Suprapubic skin (tissue), 4 donors: Measurements from ENCODE around the gene HELZ. TPM values are rescaled to one million over a fixed set of nuclear protein-coding genes. Genes with fewer than 3 reads are reported as not detected.
"Not testable (repeated sequence)": the region's sequence is repeated elsewhere in the genome, so short reads cannot be mapped to it uniquely, and the experiment has no call there.

Source experiments
- DNase-seq, 2 donors: peaks; one replicate each; pipeline ENCODE4 v3.0.0-alpha.2; 2019; ENCODE audit warnings: low spot score in 2 of 2
- H3K27ac ChIP-seq: fragments of 200-600 bp; sonication (generic); one replicate; pipeline ENCODE4 v1.5.1; 2019
- H3K27me3 ChIP-seq: fragments of 200-600 bp; sonication (generic); one replicate; pipeline ENCODE4 v1.5.1; 2019
- H3K36me3 ChIP-seq: fragments of 200-600 bp; sonication (generic); one replicate; pipeline ENCODE4 v1.5.1; 2019
- H3K4me1 ChIP-seq: fragments of 200-600 bp; sonication (generic); one replicate; pipeline ENCODE4 v1.5.1; 2019
- H3K4me3 ChIP-seq: fragments of 200-600 bp; sonication (generic); one replicate; pipeline ENCODE4 v1.5.1; 2019; ENCODE audit warnings: mild to moderate bottlenecking
- H3K9me3 ChIP-seq: fragments of 200-600 bp; sonication (generic); one replicate; pipeline ENCODE4 v1.5.1; 2019
- EP300 ChIP-seq: sonication (generic); formaldehyde crosslinking; IDR thresholded peaks from one replicate; pipeline ENCODE4 v1.6.1; 2017; ENCODE audit warnings: antibody characterized with exemption
- POLR2A ChIP-seq, 2 donors: fragments of 450-650 bp; IDR thresholded peaks; one replicate each; pipeline ENCODE4 v1.6.1; 2017; ENCODE audit warnings: antibody characterized with exemption in 2 of 2, mild to moderate bottlenecking in 2 of 2, moderate library complexity in 2 of 2
- POLR2AphosphoS5 ChIP-seq, 3 donors: sonication (generic); formaldehyde crosslinking; IDR thresholded peaks; one replicate each; pipeline ENCODE4 v1.6.1; 2017; ENCODE audit warnings: antibody characterized with exemption in 3 of 3
- WGBS: methylation state at CpG from one replicate; pipeline ENCODE4 v1.1.5; 2018; 5-methylcytosine and 5-hydroxymethylcytosine counted together
- total RNA-seq, 4 donors: library from RNA; depleted of rRNA; stranded (reverse); fragments of >200 nt; gene quantifications; one replicate each; pipeline ENCODE4 v1.1.0, GENCODE V29; 2016
- TF ChIP-seq, protein P1 (sequence below), 2 donors: fragments of 200-600 bp in 1 of 2; fragments of 450-650 bp in 1 of 2; sonication (generic) in 1 of 2; IDR thresholded peaks; one replicate each; pipeline ENCODE4 v1.5.1; 2016 to 2019; ENCODE audit warnings: antibody characterized with exemption in 2 of 2, mild to moderate bottlenecking in 1 of 2, moderate library complexity in 1 of 2

HELZ gene
- total RNA-seq, 4 donors from 2014 or later, result 30.9 to 88.5 (median 36.7) TPM

DNA sequence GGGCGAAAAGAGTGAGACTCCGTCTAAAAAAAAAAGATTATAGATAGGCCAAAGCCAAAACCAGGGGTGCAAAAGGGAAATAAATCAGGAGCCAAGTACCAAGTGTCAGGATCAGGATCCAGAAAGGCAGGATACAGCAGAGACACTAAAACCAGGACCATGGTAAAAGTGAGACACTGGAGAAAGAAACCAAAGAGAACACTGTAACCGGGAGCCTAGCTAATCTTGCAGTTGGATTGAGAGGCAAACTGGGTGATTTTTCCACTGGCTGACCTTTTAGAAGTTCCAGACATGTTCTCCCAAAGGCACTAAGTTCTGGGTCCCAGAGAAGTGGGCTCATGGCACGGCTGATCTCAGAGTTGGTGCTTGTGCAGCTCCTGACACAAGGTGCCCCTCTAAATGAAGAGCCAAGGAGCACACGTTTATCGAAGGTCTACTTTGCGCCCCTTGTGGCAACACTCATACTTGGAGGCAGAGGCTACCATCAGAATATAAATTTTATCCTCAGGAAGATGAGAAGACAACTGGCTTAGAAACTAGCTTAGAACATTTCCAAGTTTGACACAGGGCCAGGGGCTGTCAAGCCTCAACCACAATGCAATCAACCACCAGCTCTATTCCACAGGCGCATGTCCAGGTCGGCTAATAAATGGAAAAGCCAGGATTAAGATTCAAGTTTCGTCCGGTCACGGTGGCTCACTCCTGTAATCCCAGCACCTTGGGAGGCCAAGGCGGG, 27.5 kb upstream of the HELZ start:
- H3K27ac ChIP-seq, result no peak overlapping the region
- no peak overlapping the region for H3K4me3 ChIP-seq
- TF ChIP-seq EP300 (no peak), POLR2AphosphoS5 (IDR thresholded peaks at IDR 0.05) (no peak)
- H3K36me3 ChIP-seq, result no peaks in the 10 kb centered on the region
- H3K4me1 ChIP-seq, result no peaks in the 10 kb centered on the region
- H3K27me3 ChIP-seq, result no peaks in the 10 kb centered on the region
- H3K9me3 ChIP-seq, result no peaks in the 10 kb centered on the region
- no peak for DNase-seq
- WGBS, result 92% methylated on average over 13 of the region's 13 CpGs

- not testable (repeated sequence) for H3K27me3 ChIP-seq, H3K4me3 ChIP-seq, DNase-seq, H3K36me3 ChIP-seq, H3K4me1 ChIP-seq, H3K9me3 ChIP-seq, H3K27ac ChIP-seq
- 96% methylated on average over 2 of the region's 2 CpGs for WGBS
Observed at GRCh38 chr17:67271187-67271586, 26.2 kb upstream of the HELZ start.

GRCh38 chr17:67270416-67270815, 25.4 kb upstream of the HELZ start:
- WGBS, result 81% methylated on average over 6 of the region's 6 CpGs

DNA sequence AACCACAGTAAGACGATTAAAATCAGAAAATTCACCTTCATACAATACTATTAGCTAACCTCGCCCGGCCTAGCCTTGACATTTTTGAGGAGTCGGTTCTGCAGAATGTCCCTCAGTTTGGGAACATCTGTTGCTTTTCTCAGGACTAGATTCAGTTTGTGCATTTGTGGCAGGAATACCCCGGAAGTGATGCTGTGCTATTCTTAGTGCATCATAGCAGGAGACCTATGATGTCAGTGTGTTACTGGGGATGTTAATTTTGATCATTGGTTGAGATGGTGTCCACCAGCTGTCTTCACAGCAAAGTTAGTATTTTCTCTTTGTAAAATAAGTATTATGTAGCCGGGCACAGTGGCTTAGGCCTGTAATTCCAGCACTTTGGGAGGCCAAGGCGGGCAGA, 21.5 kb upstream of the HELZ start:
- Histone ChIP-seq H3K27ac (no peak overlapping the region), H3K4me3 (no peak overlapping the region), H3K4me1 (no peaks in the 10 kb centered on the region), H3K27me3 (no peaks in the 10 kb centered on the region), H3K36me3 (no peaks in the 10 kb centered on the region), H3K9me3 (no peaks in the 10 kb centered on the region)
- no peak for DNase-seq
- WGBS, result 80% methylated on average over 7 of the region's 7 CpGs
- no peak for TF ChIP-seq POLR2A (IDR thresholded peaks at IDR 0.05)
- no peak for TF ChIP-seq EP300
- TF ChIP-seq, protein P1, sequence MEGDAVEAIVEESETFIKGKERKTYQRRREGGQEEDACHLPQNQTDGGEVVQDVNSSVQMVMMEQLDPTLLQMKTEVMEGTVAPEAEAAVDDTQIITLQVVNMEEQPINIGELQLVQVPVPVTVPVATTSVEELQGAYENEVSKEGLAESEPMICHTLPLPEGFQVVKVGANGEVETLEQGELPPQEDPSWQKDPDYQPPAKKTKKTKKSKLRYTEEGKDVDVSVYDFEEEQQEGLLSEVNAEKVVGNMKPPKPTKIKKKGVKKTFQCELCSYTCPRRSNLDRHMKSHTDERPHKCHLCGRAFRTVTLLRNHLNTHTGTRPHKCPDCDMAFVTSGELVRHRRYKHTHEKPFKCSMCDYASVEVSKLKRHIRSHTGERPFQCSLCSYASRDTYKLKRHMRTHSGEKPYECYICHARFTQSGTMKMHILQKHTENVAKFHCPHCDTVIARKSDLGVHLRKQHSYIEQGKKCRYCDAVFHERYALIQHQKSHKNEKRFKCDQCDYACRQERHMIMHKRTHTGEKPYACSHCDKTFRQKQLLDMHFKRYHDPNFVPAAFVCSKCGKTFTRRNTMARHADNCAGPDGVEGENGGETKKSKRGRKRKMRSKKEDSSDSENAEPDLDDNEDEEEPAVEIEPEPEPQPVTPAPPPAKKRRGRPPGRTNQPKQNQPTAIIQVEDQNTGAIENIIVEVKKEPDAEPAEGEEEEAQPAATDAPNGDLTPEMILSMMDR (IDR thresholded peaks at IDR 0.05), result no peak
- TF ChIP-seq POLR2AphosphoS5 (IDR thresholded peaks at IDR 0.05), result no peak

More at GRCh38 chr17:67270416-67270815, 25.4 kb upstream of the HELZ start:
- H3K4me1 ChIP-seq, result no peaks in the 10 kb centered on the region
- H3K27me3 ChIP-seq, result no peaks in the 10 kb centered on the region
- no peak for TF ChIP-seq EP300
- TF ChIP-seq, protein P1 (IDR thresholded peaks at IDR 0.05), result no peak
- no peak for TF ChIP-seq POLR2AphosphoS5 (IDR thresholded peaks at IDR 0.05)
- TF ChIP-seq POLR2A (IDR thresholded peaks at IDR 0.05), result no peak
- no peaks in the 10 kb centered on the region for H3K36me3 ChIP-seq
- no peak overlapping the region for H3K27ac ChIP-seq
- no peak for DNase-seq
- no peak overlapping the region for H3K4me3 ChIP-seq
- H3K9me3 ChIP-seq, result no peaks in the 10 kb centered on the region

GRCh38 chr17:67265436-67266019, 20.5 kb upstream of the HELZ start:
- 91% methylated on average over 4 of the region's 4 CpGs for WGBS
- Histone ChIP-seq H3K9me3 (no peaks in the 10 kb centered on the region), H3K27me3 (no peaks in the 10 kb centered on the region), H3K4me1 (no peaks in the 10 kb centered on the region), H3K4me3 (no peak overlapping the region), H3K27ac (no peak overlapping the region), H3K36me3 (no peaks in the 10 kb centered on the region)
- no peak for TF ChIP-seq POLR2A (IDR thresholded peaks at IDR 0.05)
- no peak for TF ChIP-seq EP300
- TF ChIP-seq, protein P1 (IDR thresholded peaks at IDR 0.05), result no peak
- no peak for TF ChIP-seq POLR2AphosphoS5 (IDR thresholded peaks at IDR 0.05)
- DNase-seq, result peak in 1 of 2 donors; percentile 18

- Histone ChIP-seq H3K36me3 (no peaks in the 10 kb centered on the region), H3K4me3 (no peak overlapping the region), H3K27ac (no peak overlapping the region), H3K4me1 (peaks cover 14% of the 10 kb centered on the region), H3K9me3 (no peaks in the 10 kb centered on the region), H3K27me3 (no peaks in the 10 kb centered on the region)
- TF ChIP-seq POLR2A (IDR thresholded peaks at IDR 0.05) (no peak), EP300 (no peak), POLR2AphosphoS5 (IDR thresholded peaks at IDR 0.05) (no peak)
- TF ChIP-seq, protein P1 (IDR thresholded peaks at IDR 0.05), result no peak
- 84% methylated on average over 7 of the region's 7 CpGs for WGBS
- DNase-seq, result no peak
Observed at GRCh38 chr17:67262435-67263117, 17.6 kb upstream of the HELZ start.
